Vagina (tissue), 2 donors: Measurements from ENCODE around the gene ARHGAP27. TPM values are rescaled to one million over a fixed set of nuclear protein-coding genes. Genes with fewer than 3 reads are reported as not detected.

Source experiments
- DNase-seq, 2 donors: peaks; one replicate each; pipeline ENCODE4 v3.0.0-alpha.2; 2017; ENCODE audit errors: extremely low spot score in 2 of 2
- H3K27ac ChIP-seq: fragments of 200-600 bp; sonication (generic); one replicate; pipeline ENCODE4 v1.5.1; 2019
- H3K27me3 ChIP-seq: fragments of 200-600 bp; sonication (generic); one replicate; pipeline ENCODE4 v1.5.1; 2019
- H3K36me3 ChIP-seq, 2 donors: fragments of 200-600 bp; sonication (generic); one replicate each; pipeline ENCODE4 v1.5.1; 2017 to 2019
- H3K4me1 ChIP-seq: fragments of 200-600 bp; sonication (generic); one replicate; pipeline ENCODE4 v1.5.1; 2019
- H3K4me3 ChIP-seq, 2 donors: fragments of 200-600 bp; sonication (generic); 1 replicate in 1 of 2; 2 replicates in 1 of 2; pipeline ENCODE4 v1.5.1; 2016 to 2019
- H3K9me3 ChIP-seq: fragments of 200-600 bp; sonication (generic); one replicate; pipeline ENCODE4 v1.5.1; 2019
- POLR2A ChIP-seq, 2 donors: fragments of 450-650 bp; IDR thresholded peaks; one replicate each; pipeline ENCODE4 v1.6.1; 2017; ENCODE audit warnings: antibody characterized with exemption in 2 of 2, mild to moderate bottlenecking in 2 of 2, moderate library complexity in 2 of 2
- POLR2AphosphoS5 ChIP-seq, 2 donors: sonication (generic); formaldehyde crosslinking; IDR thresholded peaks; one replicate each; pipeline ENCODE4 v1.9.0; 2017; ENCODE audit warnings: antibody characterized with exemption in 2 of 2, mild to moderate bottlenecking in 2 of 2, low read depth in 1 of 2; ENCODE audit not compliant: insufficient read depth in 1 of 2
- intact Hi-C: fragments of 100-400 bp; cut with DNase I; formaldehyde crosslinking; loops from one replicate; pipeline ENCODE4 v1.15.1; 2023
- total RNA-seq: library from RNA; depleted of rRNA; stranded (reverse); fragments of >200 nt; gene quantifications from one replicate; pipeline ENCODE4 v1.2.3, GENCODE V29; 2016
- TF ChIP-seq, protein P1 (sequence below), 3 experiments: fragments of 450-650 bp in 2 of 3; fragments of 200-600 bp in 1 of 3; sonication (generic) in 1 of 3; IDR thresholded peaks; one replicate each; pipeline ENCODE4 v1.5.1; 2017 to 2019; ENCODE audit warnings: antibody characterized with exemption in 3 of 3, mild to moderate bottlenecking in 2 of 3, moderate library complexity in 2 of 3

Gene ARHGAP27
- total RNA-seq, 1 donor from 2014 or later = 80.0 TPM

GRCh38 chr17:45404870-45405249, 27.8 kb downstream of the ARHGAP27 start:
- Histone ChIP-seq H3K4me1 (peaks cover 40% of the 10 kb centered on the region), H3K36me3 (peaks cover 0 to 30% of the 10 kb centered on the region in 2 donors), H3K9me3 (no peaks in the 10 kb centered on the region), H3K4me3 (peak overlapping the region in 1 of 2 donors; percentile 19), H3K27me3 (no peaks in the 10 kb centered on the region), H3K27ac (no peak overlapping the region)
- TF ChIP-seq POLR2A (IDR thresholded peaks at IDR 0.05) (no peak), POLR2AphosphoS5 (IDR thresholded peaks at IDR 0.05; ENCODE audit: insufficient read depth in 1 of 2, low read depth in 1 of 2) (no peak)
- TF ChIP-seq, protein P1, sequence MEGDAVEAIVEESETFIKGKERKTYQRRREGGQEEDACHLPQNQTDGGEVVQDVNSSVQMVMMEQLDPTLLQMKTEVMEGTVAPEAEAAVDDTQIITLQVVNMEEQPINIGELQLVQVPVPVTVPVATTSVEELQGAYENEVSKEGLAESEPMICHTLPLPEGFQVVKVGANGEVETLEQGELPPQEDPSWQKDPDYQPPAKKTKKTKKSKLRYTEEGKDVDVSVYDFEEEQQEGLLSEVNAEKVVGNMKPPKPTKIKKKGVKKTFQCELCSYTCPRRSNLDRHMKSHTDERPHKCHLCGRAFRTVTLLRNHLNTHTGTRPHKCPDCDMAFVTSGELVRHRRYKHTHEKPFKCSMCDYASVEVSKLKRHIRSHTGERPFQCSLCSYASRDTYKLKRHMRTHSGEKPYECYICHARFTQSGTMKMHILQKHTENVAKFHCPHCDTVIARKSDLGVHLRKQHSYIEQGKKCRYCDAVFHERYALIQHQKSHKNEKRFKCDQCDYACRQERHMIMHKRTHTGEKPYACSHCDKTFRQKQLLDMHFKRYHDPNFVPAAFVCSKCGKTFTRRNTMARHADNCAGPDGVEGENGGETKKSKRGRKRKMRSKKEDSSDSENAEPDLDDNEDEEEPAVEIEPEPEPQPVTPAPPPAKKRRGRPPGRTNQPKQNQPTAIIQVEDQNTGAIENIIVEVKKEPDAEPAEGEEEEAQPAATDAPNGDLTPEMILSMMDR (IDR thresholded peaks at IDR 0.05) = no peak
- intact Hi-C loops = no loop called here
- no peak for DNase-seq

DNA sequence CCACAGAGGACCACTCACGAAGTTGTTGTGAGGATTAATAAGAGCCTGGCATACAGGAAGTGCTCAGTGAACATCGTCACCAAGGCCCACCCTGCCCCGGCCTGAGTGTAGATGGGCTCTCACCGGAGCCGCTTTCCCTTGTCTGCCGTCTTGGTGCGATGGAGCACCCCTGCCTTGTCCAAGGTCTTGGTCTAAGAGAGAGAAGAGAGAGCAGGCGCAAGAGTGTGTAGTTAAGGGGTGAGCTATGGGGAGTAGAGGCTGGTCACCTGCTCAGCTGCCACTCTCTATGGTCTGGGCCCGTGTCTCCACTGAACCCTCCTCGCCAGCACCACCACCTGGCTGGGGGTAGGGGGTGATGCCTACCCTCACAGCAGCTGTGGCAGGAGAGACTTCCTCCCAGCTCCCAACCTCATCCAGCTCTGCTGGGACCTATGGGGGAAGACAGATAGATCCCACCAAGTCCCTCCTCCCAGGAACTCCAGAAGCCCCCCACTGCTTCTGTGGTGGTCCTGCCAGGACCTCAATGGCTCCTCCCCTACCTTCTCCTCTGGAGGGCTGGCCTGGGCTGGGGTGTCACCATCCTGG, 28.7 kb downstream of the ARHGAP27 start:
- Histone ChIP-seq H3K27ac (no peak overlapping the region), H3K4me1 (peaks cover 34% of the 10 kb centered on the region), H3K36me3 (peaks cover 0 to 30% of the 10 kb centered on the region in 2 donors), H3K4me3 (no peak overlapping the region), H3K9me3 (no peaks in the 10 kb centered on the region), H3K27me3 (no peaks in the 10 kb centered on the region)
- intact Hi-C loops = no loop called here
- no peak for DNase-seq
- TF ChIP-seq, protein P1 (IDR thresholded peaks at IDR 0.05) = no peak
- no peak for TF ChIP-seq POLR2A (IDR thresholded peaks at IDR 0.05)
- TF ChIP-seq POLR2AphosphoS5 (IDR thresholded peaks at IDR 0.05; ENCODE audit: insufficient read depth in 1 of 2, low read depth in 1 of 2) = no peak

GRCh38 chr17:45402916-45403315, 29.8 kb downstream of the ARHGAP27 start:
- Histone ChIP-seq H3K27ac (no peak overlapping the region), H3K9me3 (no peaks in the 10 kb centered on the region), H3K36me3 (peaks cover 0 to 30% of the 10 kb centered on the region in 2 donors), H3K4me3 (no peak overlapping the region), H3K4me1 (peaks cover 23% of the 10 kb centered on the region), H3K27me3 (no peaks in the 10 kb centered on the region)
- intact Hi-C loops = no loop called here
- TF ChIP-seq, protein P1 (IDR thresholded peaks at IDR 0.05) = no peak
- no peak for TF ChIP-seq POLR2A (IDR thresholded peaks at IDR 0.05)
- no peak for TF ChIP-seq POLR2AphosphoS5 (IDR thresholded peaks at IDR 0.05; ENCODE audit: insufficient read depth in 1 of 2, low read depth in 1 of 2)
- DNase-seq = no peak

- peaks cover 0 to 34% of the 10 kb centered on the region in 2 donors for H3K36me3 ChIP-seq
Measured at GRCh38 chr17:45398800-45399199, 33.9 kb downstream of the ARHGAP27 start.

DNA sequence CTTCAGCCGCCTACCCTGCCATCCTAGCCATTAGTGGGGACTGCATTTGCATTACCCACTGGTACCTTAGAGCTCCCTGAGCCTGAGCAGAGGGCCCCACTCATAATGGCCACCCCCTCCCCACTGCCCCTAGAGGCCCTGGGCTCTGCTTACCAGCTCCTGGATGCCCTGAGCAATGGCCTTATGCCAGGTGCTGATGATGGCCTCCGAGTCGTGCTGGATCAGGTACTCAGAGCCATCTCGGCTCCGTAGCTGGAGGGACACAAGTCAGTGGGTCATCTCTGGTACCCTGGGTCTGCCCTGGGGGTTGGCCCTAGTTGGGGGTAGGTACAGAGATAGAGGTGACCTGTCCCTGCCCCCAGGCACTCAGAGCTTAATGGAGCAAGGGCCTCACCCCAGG, 34.9 kb downstream of the ARHGAP27 start:
- H3K27me3 ChIP-seq = no peaks in the 10 kb centered on the region
- TF ChIP-seq POLR2A (IDR thresholded peaks at IDR 0.05) (no peak), POLR2AphosphoS5 (IDR thresholded peaks at IDR 0.05; ENCODE audit: insufficient read depth in 1 of 2, low read depth in 1 of 2) (no peak)
- TF ChIP-seq, protein P1 (IDR thresholded peaks at IDR 0.05) = no peak
- intact Hi-C loops = no loop called here
- DNase-seq = no peak
- H3K9me3 ChIP-seq = no peaks in the 10 kb centered on the region
- H3K36me3 ChIP-seq = peaks cover 0 to 25% of the 10 kb centered on the region in 2 donors
- no peak overlapping the region for H3K4me3 ChIP-seq
- no peak overlapping the region for H3K27ac ChIP-seq
- H3K4me1 ChIP-seq = peaks cover 14% of the 10 kb centered on the region

More at GRCh38 chr17:45398800-45399199, 33.9 kb downstream of the ARHGAP27 start:
- Histone ChIP-seq H3K27me3 (no peaks in the 10 kb centered on the region), H3K9me3 (no peaks in the 10 kb centered on the region), H3K4me1 (peaks cover 14% of the 10 kb centered on the region), H3K27ac (no peak overlapping the region), H3K4me3 (no peak overlapping the region)
- TF ChIP-seq POLR2A (IDR thresholded peaks at IDR 0.05) = no peak
- TF ChIP-seq, protein P1 (IDR thresholded peaks at IDR 0.05) = no peak
- intact Hi-C loops = no loop called here
- DNase-seq = no peak
